ENCODE data around the gene ENC1. TPM values are rescaled to one million over a fixed set of nuclear protein-coding genes. Genes with fewer than 3 reads are reported as not detected.
A peak's percentile ranks its signal among the peaks of the same experiment; 100 is the strongest.

Gene ENC1
- total and polyA plus RNA-seq, 2 experiments from 2014 or later, result 14.6 to 15.3 TPM

DNA sequence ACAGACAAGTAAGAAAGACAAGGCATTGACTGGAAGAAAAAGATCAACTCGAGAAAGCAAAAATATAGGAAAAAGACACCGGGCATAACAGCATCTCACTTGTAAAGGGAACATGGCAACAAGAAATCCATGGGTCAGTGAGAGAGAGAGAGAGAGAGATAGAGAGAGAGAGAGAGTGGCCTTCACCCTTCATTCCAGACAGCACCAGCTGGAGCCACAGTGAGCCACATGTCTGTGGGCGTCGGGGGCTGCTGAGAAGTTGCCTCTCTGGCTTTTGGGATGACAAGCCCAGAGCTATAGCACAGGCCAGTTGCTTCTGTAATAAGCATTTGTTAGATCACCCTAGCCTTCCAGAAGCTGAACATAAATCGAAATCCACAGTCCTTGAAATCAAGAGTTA lies 20.3 kb upstream of the ENC1 start:
- H4K20me1 ChIP-seq (ENCODE audit: insufficient read depth), result no peaks in the 10 kb centered on the region
- H3K36me3 ChIP-seq (ENCODE audit: low read depth), result no peaks in the 10 kb centered on the region
- no peak overlapping the region for H3K4me3 ChIP-seq
- H3K4me1 ChIP-seq (ENCODE audit: insufficient read depth), result peaks cover 5% of the 10 kb centered on the region; the same call in 1 of the 2 replicates
- no peak for DNase-seq
- no peak overlapping the region for H3K4me2 ChIP-seq (ENCODE audit: unreplicated experiment)
- no peaks in the 10 kb centered on the region for H3K9me3 ChIP-seq (ENCODE audit: low read depth)
- no peaks in the 10 kb centered on the region for H3K27me3 ChIP-seq (replicated peaks; ENCODE audit: insufficient read depth)
- H2AFZ ChIP-seq, result no peak overlapping the region
- H3K79me2 ChIP-seq (ENCODE audit: insufficient read depth), result no peaks in the 10 kb centered on the region
- WGBS, 2 experiments (ENCODE audit: low coverage in 1 of 2, low lambda C conversion rate in 2 of 2, missing lambda C conversion rate in 2 of 2), result 84 to 92% methylated on average over 5 of the region's 5 CpGs
- no peak overlapping the region for H3K9ac ChIP-seq
- no peaks in the 10 kb centered on the region for H3F3A ChIP-seq (ENCODE audit: insufficient read depth)
- in situ Hi-C loops (cut with MboI), result loop anchor here (10.0 to 25.0 kb wide), 2 partner anchors 254 to 1074 kb away; no protein-coding TSS in a partner anchor
- no peaks in the 10 kb centered on the region for H3K9me2 ChIP-seq (ENCODE audit: insufficient read depth)
- no peak overlapping the region for H3K27ac ChIP-seq
- TF ChIP-seq EZH2phosphoT487 (IDR thresholded peaks at IDR 0.05; ENCODE audit: insufficient read depth, low read depth), result no peak

- H3K27me3 ChIP-seq (replicated peaks; ENCODE audit: insufficient read depth), result no peaks in the 10 kb centered on the region
- H3K4me2 ChIP-seq (ENCODE audit: unreplicated experiment), result no peak overlapping the region
- H4K20me1 ChIP-seq (ENCODE audit: insufficient read depth), result no peaks in the 10 kb centered on the region
- H3K36me3 ChIP-seq (ENCODE audit: low read depth), result no peaks in the 10 kb centered on the region
- 0 out of 2 replicates have a peak overlapping the region, but pooled peaks have one; percentile 26 for H2AFZ ChIP-seq
- no peaks in the 10 kb centered on the region for H3K79me2 ChIP-seq (ENCODE audit: insufficient read depth)
- no peak overlapping the region for H3K27ac ChIP-seq
- H3K9ac ChIP-seq, result no peak overlapping the region
- no peak overlapping the region for H3K4me3 ChIP-seq
- 31 to 52% methylated on average over 1 of the region's 1 CpG for WGBS, 2 experiments (ENCODE audit: low coverage in 1 of 2, low lambda C conversion rate in 2 of 2, missing lambda C conversion rate in 2 of 2)
- no peaks in the 10 kb centered on the region for H3K9me2 ChIP-seq (ENCODE audit: insufficient read depth)
- H3K4me1 ChIP-seq (ENCODE audit: insufficient read depth), result peaks cover 3% of the 10 kb centered on the region; the same call in 1 of the 2 replicates
- no peaks in the 10 kb centered on the region for H3F3A ChIP-seq (ENCODE audit: insufficient read depth)
- no peaks in the 10 kb centered on the region for H3K9me3 ChIP-seq (ENCODE audit: low read depth)
- peak; percentile 61 for DNase-seq
- TF ChIP-seq EZH2 (IDR thresholded peaks at IDR 0.05; ENCODE audit: insufficient read depth, poor library complexity, severe bottlenecking) (no peak), EZH2phosphoT487 (IDR thresholded peaks at IDR 0.05; ENCODE audit: insufficient read depth, low read depth) (no peak)
- in situ Hi-C loops (cut with MboI), result loop anchor here (10.0 to 25.0 kb wide), 2 partner anchors 255 to 1073 kb away; no protein-coding TSS in a partner anchor
Observed at GRCh38 chr5:74660140-74660539, 19.6 kb upstream of the ENC1 start.

DNA sequence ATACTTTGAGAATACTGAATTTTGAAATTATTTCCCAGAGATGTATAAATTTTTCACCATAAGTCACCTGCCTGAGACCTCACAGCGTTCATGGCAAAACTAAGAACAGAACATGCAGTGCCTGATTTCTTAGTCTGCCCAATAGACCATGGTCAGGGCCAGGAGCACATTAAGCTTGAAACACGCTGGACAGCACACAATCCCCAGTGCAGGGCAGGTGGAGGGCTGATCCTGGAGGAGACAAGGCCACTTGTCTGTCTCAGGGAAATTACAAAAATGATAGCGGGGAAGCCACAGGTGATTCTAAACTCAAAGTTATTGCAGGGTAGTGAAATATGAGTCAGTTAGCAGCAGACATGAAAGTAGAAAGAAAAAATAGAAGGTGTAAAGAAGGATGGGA lies 18.6 kb upstream of the ENC1 start:
- Histone ChIP-seq H3K9me2 (ENCODE audit: insufficient read depth) (no peaks in the 10 kb centered on the region), H3K9me3 (ENCODE audit: low read depth) (no peaks in the 10 kb centered on the region), H3K27ac (no peak overlapping the region), H3F3A (ENCODE audit: insufficient read depth) (no peaks in the 10 kb centered on the region), H4K20me1 (ENCODE audit: insufficient read depth) (no peaks in the 10 kb centered on the region), H2AFZ (no peak overlapping the region), H3K9ac (no peak overlapping the region), H3K4me2 (ENCODE audit: unreplicated experiment) (no peak overlapping the region), H3K79me2 (ENCODE audit: insufficient read depth) (no peaks in the 10 kb centered on the region), H3K4me1 (ENCODE audit: insufficient read depth) (no peaks in the 10 kb centered on the region; the same call in 1 of the 2 replicates), H3K4me3 (no peak overlapping the region), H3K27me3 (replicated peaks; ENCODE audit: insufficient read depth) (no peaks in the 10 kb centered on the region), H3K36me3 (ENCODE audit: low read depth) (no peaks in the 10 kb centered on the region)
- in situ Hi-C loops (cut with MboI), result loop anchor here (25.0 kb wide), 1 partner anchor 1072 kb away; no protein-coding TSS in a partner anchor
- TF ChIP-seq EZH2 (IDR thresholded peaks at IDR 0.05; ENCODE audit: insufficient read depth, poor library complexity, severe bottlenecking), result no peak
- TF ChIP-seq EZH2phosphoT487 (IDR thresholded peaks at IDR 0.05; ENCODE audit: insufficient read depth, low read depth), result no peak
- WGBS, 2 experiments (ENCODE audit: low coverage in 1 of 2, low lambda C conversion rate in 2 of 2, missing lambda C conversion rate in 2 of 2), result 80 to 85% methylated on average over 3 of the region's 3 CpGs
- DNase-seq, result no peak

DNA sequence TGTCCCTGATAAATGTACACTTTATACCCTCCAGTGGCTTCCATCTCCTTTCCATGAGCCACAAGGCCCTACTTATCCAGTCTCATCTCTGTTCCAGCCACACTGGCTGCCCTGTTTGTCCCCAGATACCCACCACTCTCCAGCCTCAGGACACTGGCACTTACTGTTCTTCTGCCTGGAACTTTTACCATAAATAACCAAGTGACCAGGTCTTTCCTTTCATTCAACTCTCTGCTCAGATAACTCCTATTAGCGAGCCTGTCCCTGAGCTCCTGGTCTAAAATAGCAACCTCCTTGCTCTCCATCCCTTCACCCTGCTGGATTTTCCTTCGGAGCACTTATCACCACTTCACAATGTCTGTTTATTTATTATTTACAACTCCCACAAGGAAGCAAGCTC lies 16.6 kb upstream of the ENC1 start:
- H2AFZ ChIP-seq, result no peak overlapping the region
- WGBS, 2 experiments (ENCODE audit: low coverage in 1 of 2, low lambda C conversion rate in 2 of 2, missing lambda C conversion rate in 2 of 2), result 72 to 75% methylated on average over 2 of the region's 2 CpGs
- H3K4me2 ChIP-seq (ENCODE audit: unreplicated experiment), result no peak overlapping the region
- no peaks in the 10 kb centered on the region for H3F3A ChIP-seq (ENCODE audit: insufficient read depth)
- no peaks in the 10 kb centered on the region for H3K9me2 ChIP-seq (ENCODE audit: insufficient read depth)
- H3K27ac ChIP-seq, result no peak overlapping the region
- H3K4me1 ChIP-seq (ENCODE audit: insufficient read depth), result no peaks in the 10 kb centered on the region; the same call in 1 of the 2 replicates
- TF ChIP-seq EZH2phosphoT487 (IDR thresholded peaks at IDR 0.05; ENCODE audit: insufficient read depth, low read depth) (no peak), EZH2 (IDR thresholded peaks at IDR 0.05; ENCODE audit: insufficient read depth, poor library complexity, severe bottlenecking) (no peak)
- H3K4me3 ChIP-seq, result no peak overlapping the region
- DNase-seq, result no peak
- H3K9ac ChIP-seq, result no peak overlapping the region
- H4K20me1 ChIP-seq (ENCODE audit: insufficient read depth), result no peaks in the 10 kb centered on the region
- H3K9me3 ChIP-seq (ENCODE audit: low read depth), result no peaks in the 10 kb centered on the region
- in situ Hi-C loops (cut with MboI), result loop anchor here (25.0 kb wide), 1 partner anchor 1070 kb away; no protein-coding TSS in a partner anchor
- H3K27me3 ChIP-seq (replicated peaks; ENCODE audit: insufficient read depth), result no peaks in the 10 kb centered on the region
- H3K36me3 ChIP-seq (ENCODE audit: low read depth), result no peaks in the 10 kb centered on the region
- no peaks in the 10 kb centered on the region for H3K79me2 ChIP-seq (ENCODE audit: insufficient read depth)

GRCh38 chr5:74655716-74656115 lies 15.2 kb upstream of the ENC1 start:
- in situ Hi-C loops (cut with MboI), result loop anchor here (25.0 kb wide), 1 partner anchor 1068 kb away; no protein-coding TSS in a partner anchor
- H3K27ac ChIP-seq, result no peak overlapping the region
- H2AFZ ChIP-seq, result no peak overlapping the region
- H3K9ac ChIP-seq, result no peak overlapping the region
- H3K79me2 ChIP-seq (ENCODE audit: insufficient read depth), result no peaks in the 10 kb centered on the region
- no peaks in the 10 kb centered on the region for H3K9me3 ChIP-seq (ENCODE audit: low read depth)
- no peak overlapping the region for H3K4me2 ChIP-seq (ENCODE audit: unreplicated experiment)
- H4K20me1 ChIP-seq (ENCODE audit: insufficient read depth), result no peaks in the 10 kb centered on the region
- no peaks in the 10 kb centered on the region; the same call in 1 of the 2 replicates for H3K4me1 ChIP-seq (ENCODE audit: insufficient read depth)
- H3F3A ChIP-seq (ENCODE audit: insufficient read depth), result no peaks in the 10 kb centered on the region
- no peaks in the 10 kb centered on the region for H3K9me2 ChIP-seq (ENCODE audit: insufficient read depth)
- H3K36me3 ChIP-seq (ENCODE audit: low read depth), result no peaks in the 10 kb centered on the region
- no peak for DNase-seq
- H3K27me3 ChIP-seq (replicated peaks; ENCODE audit: insufficient read depth), result no peaks in the 10 kb centered on the region
- no peak overlapping the region for H3K4me3 ChIP-seq
- TF ChIP-seq EZH2 (IDR thresholded peaks at IDR 0.05; ENCODE audit: insufficient read depth, poor library complexity, severe bottlenecking), result no peak
- no peak for TF ChIP-seq EZH2phosphoT487 (IDR thresholded peaks at IDR 0.05; ENCODE audit: insufficient read depth, low read depth)
